Fibroblast of gingiva (primary cell): Measurements from ENCODE around the gene SPATA13.
"Not testable (repeated sequence)": the region's sequence is repeated elsewhere in the genome, so short reads cannot be mapped to it uniquely, and the experiment has no call there.

ENCODE experiments used
- DNase-seq: peaks from one replicate; pipeline ENCODE4 v3.0.0-alpha.2; 2011; ENCODE audit warnings: low read depth

The SPATA13 gene

GRCh38 chr13:24196593-24197197 is 36.2 kb downstream of the SPATA13 start:
- no peak for DNase-seq

- no peak for DNase-seq
Observed at GRCh38 chr13:24199016-24199415, 38.5 kb downstream of the SPATA13 start.

- DNase-seq, result no peak
Observed at GRCh38 chr13:24202215-24202614, 41.7 kb downstream of the SPATA13 start.

GRCh38 chr13:24203273-24203672 is 42.8 kb downstream of the SPATA13 start:
- no peak for DNase-seq

GRCh38 chr13:24203811-24204210 is 43.3 kb downstream of the SPATA13 start:
- DNase-seq, result no peak

- DNase-seq, result not testable (repeated sequence)
Observed at GRCh38 chr13:24205076-24205475, 44.6 kb downstream of the SPATA13 start.

GRCh38 chr13:24207841-24208667 is 47.5 kb downstream of the SPATA13 start:
- peak; percentile 56 for DNase-seq

- DNase-seq, result no peak
Observed at GRCh38 chr13:24209138-24209537, 48.6 kb downstream of the SPATA13 start.

GRCh38 chr13:24212254-24212653 is 51.7 kb downstream of the SPATA13 start:
- no peak for DNase-seq

- DNase-seq, result no peak
Observed at GRCh38 chr13:24212674-24213073, 52.2 kb downstream of the SPATA13 start.

GRCh38 chr13:24213932-24214331 is 53.4 kb downstream of the SPATA13 start:
- DNase-seq, result no peak

GRCh38 chr13:24214528-24214927 is 54.0 kb downstream of the SPATA13 start:
- DNase-seq, result no peak

GRCh38 chr13:24215126-24215525 is 54.6 kb downstream of the SPATA13 start:
- DNase-seq, result no peak

- peak; percentile 14 for DNase-seq
Observed at GRCh38 chr13:24215732-24216131, 55.2 kb downstream of the SPATA13 start.

- DNase-seq, result no peak
Observed at GRCh38 chr13:24216176-24216575, 55.7 kb downstream of the SPATA13 start.

- DNase-seq, result not testable (repeated sequence)
Observed at GRCh38 chr13:24216779-24217178, 56.3 kb downstream of the SPATA13 start.

- peak; percentile 13 for DNase-seq
Observed at GRCh38 chr13:24217601-24218281, 57.2 kb downstream of the SPATA13 start.

GRCh38 chr13:24218338-24218737 is 57.8 kb downstream of the SPATA13 start:
- no peak for DNase-seq

- peak; percentile 27 for DNase-seq
Observed at GRCh38 chr13:24218977-24219376, 58.5 kb downstream of the SPATA13 start.

- DNase-seq, result peak; percentile 75
Observed at GRCh38 chr13:24220086-24220703, 59.7 kb downstream of the SPATA13 start.

- DNase-seq, result peak; percentile 21
Observed at GRCh38 chr13:24221007-24221406, 60.5 kb downstream of the SPATA13 start.

- no peak for DNase-seq
Observed at GRCh38 chr13:24222756-24223155, 62.2 kb downstream of the SPATA13 start.
